Medulla oblongata (tissue), 1 donor: ENCODE results near the gene RND2.
"Not testable (repeated sequence)": the region's sequence is repeated elsewhere in the genome, so short reads cannot be mapped to it uniquely, and the experiment has no call there.

Experiments
- DNase-seq: peaks from one replicate; pipeline ENCODE4 v3.0.0-alpha.2; 2015; ENCODE audit errors: extremely low spot score

The RND2 gene, protein sequence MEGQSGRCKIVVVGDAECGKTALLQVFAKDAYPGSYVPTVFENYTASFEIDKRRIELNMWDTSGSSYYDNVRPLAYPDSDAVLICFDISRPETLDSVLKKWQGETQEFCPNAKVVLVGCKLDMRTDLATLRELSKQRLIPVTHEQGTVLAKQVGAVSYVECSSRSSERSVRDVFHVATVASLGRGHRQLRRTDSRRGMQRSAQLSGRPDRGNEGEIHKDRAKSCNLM

DNA sequence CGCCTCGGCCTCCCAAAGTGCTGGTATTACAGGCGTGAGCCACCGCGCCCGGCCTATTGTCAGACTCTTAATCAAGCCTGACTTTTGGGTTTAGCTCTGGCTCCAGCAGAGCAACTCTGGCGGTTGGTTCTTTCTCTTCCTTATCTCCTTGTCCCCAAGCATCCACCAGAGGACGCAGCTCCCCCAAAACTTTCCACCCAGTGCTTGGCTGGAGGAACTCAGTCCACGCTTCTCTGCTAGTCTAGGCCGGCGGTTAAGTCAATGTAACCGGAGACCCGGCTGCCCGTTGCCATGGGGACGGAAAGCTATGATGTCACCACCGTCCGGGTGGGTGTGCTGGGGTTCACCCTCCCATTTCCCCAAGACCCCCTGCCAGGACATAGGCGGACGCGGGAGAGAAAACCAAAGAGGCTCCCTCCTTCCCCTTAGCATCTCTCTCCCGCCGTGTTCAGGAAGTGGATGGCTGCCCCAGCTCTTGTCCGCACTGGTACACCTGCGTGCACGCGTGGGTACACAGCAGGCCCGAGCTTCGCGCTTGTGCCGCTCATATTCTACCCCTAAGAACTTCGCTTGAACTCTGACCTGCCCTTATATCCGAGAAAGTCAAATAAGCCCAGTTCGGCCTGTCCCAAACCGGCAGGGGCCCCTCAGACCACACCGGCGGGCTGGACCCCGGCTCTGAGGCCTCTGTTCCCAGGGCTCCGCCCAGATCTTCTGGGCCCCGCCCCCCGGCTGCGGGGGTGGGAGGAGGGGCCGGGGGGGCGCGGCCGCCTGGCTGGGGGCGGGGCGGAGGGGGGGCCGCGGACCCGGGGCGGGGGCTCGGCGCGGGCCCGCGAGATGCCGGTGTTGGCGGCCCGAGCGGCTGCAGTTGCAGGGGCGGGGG is at the start of gene RND2:
Gene RND2, plus strand, starts transcription at position 825 of the 883 bp plus-strand sequence. CDS start 117 bp downstream, outside the sequence.
- peak; percentile 98 for DNase-seq

DNA sequence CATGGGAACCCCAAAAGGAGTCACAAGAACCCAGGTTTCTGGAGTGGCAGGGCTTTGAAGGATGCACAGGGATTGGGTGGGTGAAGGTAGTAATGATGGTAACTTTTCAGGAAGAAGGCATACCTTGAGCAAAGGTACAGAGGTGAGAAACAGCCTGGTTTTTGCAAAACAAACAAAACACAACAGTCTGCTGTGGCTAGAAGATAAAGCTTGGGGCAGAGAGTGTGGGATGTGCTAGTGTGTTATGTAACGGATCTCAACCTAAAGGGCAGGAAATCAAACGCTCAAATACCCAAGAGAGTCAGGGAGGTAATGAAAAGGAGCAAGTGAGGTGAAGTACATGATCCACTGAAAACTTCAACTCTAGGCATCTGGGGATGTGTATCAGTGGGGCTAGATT is 49.8 kb upstream of the RND2 start:
- no peak for DNase-seq

DNA sequence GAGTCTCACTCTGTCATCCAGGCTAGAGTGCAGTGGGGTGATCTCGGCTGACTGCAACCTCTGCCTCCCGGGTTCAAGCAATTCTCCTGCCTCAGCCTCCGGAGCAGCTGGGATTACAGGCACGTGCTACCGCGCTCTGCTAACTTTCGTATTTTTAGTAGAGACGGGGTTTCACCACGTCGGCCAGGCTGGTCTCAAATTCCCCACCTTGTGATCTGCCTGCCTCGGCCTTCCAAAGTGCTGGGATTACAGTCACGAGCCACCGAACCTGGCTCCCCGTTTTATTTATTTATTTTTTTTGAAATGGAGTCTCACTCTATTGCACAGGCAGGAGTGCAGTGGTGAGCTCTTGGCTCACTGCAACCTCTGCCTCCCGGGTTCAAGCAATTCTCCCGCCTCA is 49.3 kb upstream of the RND2 start:
- not testable (repeated sequence) for DNase-seq

DNA sequence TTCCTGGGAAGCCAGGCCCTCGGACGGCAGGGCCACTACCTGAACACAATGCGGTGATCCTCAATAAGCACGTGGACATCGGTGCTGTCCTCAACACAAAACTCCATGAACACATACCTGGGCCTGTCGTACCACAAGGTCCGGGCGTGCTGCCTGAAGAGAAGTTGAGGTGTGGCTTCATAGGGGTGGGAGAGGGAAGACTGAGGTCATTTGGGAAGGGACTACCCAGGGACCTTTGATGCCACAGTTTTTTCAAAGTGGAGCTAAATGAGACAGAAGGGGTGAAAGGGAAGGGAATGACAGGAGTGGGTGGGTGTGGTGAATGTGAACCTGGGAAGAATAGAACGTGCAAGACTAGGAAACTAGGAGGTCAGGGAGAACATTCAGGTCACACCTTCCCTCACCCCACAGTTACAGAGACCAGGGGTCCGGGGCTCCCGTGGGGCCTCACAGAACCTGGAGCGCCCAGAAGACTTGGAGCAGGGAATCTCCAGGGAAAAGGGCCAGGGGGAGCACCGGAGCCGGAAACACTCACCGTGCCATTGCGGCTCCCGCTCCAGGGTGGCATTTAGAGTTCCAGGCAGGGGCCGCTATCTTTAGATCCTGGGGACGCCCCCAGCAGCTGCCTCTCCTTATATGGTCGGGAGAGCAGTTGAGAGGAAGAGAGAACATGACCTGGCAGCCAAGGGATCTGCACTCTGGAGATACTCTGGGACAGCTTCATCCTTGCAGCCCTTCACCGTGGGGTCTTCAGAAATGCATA is 45.3 kb upstream of the RND2 start, which contains the start of gene PTGES3L:
Gene PTGES3L, minus strand, starts transcription at position 570 of the 763 bp plus-strand sequence. Its CDS starts 27 bp downstream, at position 543.
- DNase-seq, result no peak

DNA sequence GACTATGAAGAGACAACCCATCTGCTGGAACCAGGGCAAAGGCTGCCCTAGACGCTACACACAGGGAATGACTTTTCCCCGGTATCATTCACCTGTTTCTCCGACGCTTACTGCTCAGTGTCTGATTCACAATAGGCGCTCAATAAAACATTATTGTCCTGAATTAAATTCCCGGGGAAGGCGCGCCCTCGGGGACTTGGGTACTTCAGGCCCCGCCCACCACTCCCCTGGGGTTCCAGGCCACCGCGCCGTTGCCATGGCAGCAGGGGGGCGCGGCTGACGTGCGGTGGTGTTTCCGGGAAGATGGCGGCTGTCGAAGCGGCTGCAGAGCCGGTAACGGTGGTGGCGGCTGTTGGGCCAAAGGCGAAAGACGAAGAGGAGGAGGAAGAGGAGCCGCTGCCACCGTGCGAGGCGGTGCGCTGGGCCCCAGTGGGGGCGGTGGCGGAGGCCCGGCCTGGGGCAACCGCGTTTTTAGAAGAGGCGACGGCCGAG is 44.7 kb upstream of the RND2 start, which contains the start of gene RUNDC1:
Gene RUNDC1, plus strand, starts transcription at position 292 of the 492 bp plus-strand sequence. Its CDS starts 12 bp downstream, at position 304.
- DNase-seq, result peak; percentile 88

DNA sequence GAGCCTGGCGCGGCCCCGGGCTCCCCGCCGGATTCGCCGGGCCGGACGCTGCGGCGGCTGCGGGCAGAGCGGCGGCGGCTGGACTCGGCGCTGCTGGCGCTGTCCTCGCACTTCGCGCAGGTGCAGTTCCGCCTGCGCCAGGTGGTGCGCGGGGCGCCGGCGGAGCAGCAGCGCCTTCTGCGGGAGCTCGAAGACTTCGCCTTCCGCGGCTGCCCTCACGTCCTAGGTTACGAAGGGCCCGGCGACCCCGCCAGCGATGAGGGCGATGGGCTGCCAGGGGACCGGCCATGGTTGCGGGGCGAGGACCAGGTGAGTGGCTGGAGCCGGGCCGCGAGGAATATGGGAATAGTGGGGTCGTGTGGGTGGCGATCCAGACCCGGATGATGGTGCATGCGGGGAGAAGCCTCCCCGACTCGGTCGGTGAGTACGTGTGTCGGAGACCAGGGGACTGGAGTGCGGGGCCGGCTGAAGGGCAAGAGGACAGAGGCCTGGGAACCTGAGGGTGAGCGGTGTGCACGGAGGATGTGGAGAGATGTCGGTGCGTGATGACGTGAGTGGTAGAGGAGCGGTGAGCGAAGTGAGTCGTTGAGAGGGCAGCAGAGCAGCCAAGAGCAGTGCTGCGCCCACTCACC is 44.1 kb upstream of the RND2 start:
- no peak for DNase-seq

DNA sequence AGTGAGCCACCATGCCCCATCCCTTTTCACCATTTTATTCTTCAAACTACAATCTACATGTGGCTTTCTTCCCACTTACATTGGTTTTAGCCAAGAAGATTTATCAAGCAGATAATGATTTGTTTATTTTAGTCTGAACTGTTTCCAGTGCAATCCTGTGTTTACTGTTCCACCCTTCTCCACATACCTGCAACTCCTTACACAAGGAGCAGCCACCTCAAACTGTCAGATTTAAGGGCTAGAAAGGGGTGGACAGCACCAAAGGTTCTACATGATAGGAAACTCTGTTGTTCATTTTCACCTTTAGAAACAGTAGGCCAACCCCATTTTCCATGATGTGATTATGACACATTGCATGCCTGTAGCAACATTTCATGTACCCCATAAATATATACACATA is 42.8 kb upstream of the RND2 start:
- DNase-seq, result no peak

DNA sequence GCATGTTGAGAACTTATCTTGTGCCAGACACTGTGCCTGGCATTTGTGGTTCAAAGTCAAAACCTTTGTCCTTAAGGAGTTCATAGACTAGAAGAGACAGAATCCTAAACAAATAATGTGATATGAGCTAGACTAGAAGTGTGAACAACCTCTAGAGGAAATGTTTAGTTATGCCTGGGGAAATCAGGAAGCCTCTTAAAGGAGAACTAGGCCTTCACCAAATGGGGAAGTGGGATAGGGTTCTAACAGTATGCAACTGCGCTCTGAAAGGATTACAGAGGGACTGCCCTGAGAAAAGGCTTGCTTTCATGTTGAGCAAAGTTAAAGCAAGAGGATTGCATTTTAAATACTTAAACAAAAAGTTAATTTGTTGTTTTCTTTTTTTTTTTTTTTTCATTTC is 39.8 kb upstream of the RND2 start:
- peak; percentile 72 for DNase-seq

DNA sequence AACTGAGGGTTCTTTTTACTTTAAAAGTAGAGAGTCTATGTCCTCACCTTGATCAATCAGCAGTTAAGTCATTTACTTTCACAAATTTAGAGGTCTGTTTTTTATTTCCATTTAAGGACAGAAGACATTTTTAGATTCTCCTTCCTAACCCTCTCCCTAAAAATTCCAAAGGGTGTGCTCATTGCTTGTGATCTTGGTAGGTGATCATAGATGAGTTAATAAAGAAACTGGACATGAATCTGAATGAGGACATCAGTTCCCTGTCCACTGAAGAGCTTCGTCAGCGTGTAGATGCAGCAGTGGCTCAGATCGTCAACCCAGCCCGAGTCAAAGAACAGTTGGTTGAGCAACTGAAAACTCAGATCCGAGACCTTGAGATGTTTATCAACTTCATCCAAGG is 35.9 kb upstream of the RND2 start:
- DNase-seq, result no peak

DNA sequence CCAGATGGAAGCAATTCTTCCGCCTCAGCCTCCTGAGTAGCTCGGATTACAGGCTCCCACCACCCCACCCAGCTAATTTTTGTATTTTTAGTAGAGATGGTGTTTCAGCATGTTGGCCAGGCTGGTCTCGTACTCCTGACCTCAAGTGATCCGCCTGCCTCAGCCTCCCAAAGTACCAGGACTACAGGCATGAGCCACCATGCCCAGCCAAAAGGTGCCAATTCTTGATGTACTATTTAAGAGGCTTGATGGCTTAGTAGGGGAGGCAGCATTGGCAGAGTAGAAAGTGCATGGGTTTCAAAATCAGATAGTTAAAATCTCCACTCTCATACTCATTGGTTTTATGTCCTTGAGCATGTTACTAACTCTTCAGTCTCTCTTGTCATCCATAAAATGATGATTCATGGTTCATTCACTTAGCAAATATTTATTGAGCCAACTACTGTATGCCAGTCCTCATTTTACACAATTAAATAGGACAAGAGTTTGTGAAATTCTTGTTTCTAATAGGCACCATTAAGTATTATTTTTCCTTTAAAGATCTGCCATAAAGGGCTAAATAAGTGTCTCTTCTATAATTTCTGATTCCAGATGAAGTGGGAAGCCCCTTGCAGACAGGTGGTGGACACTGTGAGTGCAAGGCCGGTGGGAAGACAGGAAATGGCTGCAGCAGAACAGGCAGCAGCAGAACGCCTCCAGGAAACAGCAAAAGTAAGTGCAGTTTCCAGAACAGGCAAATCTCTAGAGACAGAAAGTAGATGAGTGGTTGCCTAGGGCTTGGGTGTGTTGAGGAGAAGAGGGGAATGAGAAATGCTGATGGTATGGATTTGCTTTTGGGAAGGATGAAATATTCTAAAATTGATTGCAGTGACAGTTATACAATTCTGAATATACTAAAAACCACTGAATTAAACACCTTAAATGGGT is 35.0 kb upstream of the RND2 start:
- no peak for DNase-seq

DNA sequence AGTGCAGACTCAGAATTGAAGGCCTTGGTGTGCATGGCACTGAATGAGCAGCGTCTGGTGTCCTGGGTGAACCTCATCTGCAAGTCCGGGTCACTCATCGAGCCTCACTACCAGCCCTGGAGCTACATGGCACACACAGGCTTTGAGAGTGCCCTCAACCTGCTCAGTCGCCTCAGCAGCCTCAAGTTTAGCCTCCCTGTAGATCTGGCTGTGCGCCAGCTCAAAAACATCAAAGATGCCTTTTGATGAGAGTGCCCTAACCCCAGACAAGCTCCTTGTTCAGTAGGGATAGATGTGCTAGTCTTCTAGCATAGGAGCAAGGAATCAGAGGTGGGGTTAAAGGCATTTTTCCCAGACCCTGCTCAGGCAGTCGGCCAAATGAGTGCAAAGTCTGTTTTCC is 33.6 kb upstream of the RND2 start:
- no peak for DNase-seq

DNA sequence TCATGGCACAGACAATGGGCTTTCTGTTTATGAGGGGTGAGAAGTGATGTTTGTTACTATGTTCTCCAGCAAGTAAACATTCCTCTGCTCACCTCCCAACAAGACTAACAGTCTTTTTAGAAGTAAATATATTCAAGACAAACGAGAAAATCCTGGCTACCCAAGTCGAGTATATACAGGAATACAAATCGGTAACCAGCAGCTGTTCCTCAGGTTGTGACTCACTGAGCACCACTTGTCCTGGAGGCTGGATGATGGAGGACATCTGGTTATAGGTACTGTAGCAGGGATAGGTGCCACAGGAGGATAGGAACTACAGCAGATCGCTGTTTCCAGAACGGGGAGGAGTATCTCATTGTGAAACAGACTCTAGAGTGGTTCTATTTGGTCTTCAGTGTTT is 32.2 kb upstream of the RND2 start:
- DNase-seq, result no peak

DNA sequence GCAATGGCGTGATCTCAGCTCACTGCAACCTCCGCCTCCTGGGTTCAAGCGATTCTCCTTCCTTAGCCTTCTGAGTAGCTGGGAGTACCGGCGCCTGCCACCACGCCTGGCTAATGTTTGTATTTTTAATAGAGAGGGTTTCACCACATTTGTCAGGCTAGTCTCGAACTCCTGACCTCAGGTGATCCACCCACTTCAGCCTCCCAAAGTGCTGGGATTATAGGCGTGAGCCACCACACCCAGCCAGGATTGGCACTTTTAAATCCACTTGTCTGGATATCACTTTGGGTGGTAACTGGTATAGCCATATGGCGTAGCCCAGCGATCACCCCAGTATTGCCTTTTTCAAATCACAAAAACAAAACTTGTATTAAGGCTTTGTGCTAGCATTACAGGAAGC is 31.1 kb upstream of the RND2 start:
- not testable (repeated sequence) for DNase-seq

DNA sequence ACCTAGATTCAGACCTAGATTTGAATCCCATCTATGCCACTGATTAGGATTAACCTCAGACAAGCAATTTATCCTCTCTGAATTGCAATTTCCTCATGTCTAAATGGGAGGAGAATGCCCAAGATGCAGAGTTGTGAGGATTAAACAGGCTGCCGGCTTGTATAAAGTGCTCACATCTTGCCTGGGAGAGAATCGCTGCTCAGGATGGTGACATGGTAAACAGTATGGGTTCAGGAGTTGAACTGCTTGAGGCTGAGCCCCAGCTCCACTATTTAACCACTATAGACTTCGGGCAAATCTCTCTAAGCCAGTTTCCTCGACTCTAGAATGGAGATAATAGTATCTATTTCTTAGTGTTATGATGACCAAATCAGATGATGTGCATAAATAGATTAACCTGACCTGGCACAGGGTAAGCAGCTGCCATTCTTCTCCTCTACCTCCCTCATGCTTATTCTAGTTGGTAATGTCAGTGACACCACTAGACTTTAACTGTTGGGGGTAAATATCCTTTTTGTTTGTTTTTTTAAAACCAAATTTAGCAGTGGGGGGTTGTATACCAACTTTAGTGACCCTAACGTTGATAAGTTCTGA is 27.5 kb upstream of the RND2 start:
- no peak for DNase-seq

DNA sequence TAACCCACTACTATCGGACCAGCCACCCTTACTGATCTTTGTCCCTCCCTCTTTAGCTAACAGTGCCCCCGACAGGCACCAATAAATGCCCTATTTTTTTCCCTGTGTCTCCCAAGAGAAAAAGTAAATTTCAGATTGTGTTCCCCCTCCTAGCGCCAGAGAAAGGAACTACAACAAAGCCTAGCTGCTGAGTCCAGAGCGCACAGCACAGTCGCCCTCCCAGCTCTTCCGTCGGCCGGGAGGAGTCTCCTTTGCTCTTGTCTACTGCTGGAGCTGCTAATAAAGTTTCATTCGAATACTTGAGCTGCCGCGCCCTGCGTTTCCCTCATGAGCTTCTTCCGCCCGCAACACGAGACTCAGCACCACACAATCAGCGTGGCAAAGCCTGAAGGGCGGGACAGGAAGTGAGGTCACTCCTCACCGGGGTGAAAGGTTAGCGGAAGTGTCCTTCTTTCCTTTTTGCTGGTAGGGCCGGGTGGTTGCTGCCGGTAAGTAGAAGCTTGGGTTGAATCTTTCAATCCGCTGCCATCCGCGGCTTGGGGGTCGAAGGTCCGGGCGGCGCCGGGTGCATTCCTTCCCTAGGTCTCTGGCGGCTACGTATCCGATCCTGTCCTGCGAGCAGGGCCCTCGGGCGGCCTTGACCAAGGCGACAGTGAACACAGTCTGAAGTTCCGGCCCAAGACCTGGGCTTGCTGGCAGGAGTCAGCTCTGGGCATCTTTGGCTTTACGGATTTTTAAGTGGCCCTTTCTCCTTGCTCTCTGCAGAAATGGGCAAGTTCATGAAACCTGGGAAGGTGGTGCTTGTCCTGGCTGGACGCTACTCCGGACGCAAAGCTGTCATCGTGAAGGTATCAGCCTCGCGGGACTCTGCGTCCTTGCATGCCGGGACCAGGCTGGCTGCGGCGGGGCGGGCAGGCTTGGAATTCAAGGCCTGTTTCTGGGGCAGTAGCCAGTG is 26.8 kb upstream of the RND2 start, which contains the start of gene RPL27:
Gene RPL27, plus strand, starts transcription at position 436 of the 955 bp plus-strand sequence. Its CDS starts 332 bp downstream, at position 768.
- DNase-seq, result peak; percentile 100

DNA sequence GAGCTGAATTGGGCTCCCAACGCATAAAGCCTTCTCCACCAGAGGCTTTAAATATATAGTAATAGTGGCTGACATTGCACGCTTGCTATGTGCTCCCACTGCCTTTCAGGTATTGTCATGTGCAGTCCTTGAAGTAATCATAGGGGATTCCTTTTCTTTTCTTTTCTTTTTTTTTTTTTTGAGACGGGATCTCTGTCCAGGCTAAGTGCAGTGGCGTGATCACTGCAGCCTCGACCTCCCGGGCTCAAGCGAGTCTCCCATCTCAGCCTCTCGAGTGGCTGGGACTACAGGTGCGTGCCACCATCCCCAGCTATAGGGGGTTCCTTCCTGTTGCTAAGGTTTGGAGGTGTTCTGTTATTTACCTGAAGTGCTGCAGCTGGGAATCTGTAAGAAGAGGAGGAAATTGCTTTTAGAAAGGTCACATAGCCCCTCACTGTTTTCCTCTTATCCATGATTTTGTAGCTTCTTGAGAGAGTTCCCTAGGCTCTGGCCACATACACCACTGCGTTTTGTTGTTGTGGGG is 26.0 kb upstream of the RND2 start:
- DNase-seq, result no peak

DNA sequence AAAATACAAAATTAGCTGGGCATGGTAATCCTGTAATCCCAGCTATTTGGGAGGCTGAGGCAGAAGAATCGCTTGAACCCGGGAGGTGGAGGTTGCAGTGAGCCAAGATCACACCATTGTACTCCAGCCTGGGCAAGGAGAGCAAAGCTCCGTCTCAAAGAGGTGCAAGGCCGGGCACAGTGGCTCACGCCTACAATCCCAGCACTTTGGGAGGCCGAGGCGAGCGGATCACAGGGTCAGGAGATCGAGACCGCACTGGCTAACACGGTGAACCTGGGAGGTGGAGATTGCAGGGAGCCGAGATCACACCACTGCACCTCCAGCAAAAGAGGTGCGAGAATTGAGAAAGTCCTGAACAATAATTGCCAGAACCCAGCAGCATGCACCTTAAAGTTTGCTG is 24.1 kb upstream of the RND2 start:
- not testable (repeated sequence) for DNase-seq

DNA sequence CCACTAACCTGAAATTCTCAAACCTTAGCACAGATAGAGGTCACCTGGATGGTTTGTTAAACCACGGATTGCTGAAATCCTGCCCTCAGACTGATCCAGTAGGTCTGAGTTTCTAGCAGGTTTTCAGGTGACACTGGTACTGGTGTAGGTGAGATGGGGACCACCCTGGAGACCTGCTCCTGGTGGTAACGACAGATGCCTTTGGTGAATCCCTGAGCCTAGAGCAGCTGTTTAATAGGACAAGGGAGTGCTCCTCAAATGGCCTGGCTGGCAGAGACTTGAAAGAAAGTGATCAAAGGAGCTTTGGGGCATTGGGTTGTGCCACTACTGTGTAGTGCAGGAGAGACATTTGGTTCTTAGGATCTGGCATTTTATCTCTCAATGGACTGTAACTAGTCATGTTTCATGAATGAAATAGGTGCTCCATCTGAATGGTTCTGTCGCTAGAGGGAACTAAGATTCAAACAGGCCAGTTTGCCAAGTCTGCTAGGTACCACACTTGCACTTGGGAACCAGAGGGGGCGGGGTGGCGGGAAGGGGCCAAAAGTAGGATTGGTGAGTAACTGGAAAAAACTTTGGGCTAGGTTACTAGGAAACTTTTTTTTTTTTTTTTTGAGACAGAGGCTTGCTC is 21.4 kb upstream of the RND2 start:
- no peak for DNase-seq
